ENCODE data around the gene MS4A4E. TPM values are rescaled to one million over a fixed set of nuclear protein-coding genes. Genes with fewer than 3 reads are reported as not detected.

MS4A4E gene
- total and polyA plus RNA-seq, 2 experiments from 2014 or later, result not detected

GRCh38 chr11:60280412-60280811 lies 37.5 kb upstream of the MS4A4E start, which contains the start of gene MS4A4A:
TSS of gene MS4A4A (plus strand) at chr11:60280666. CDS start at chr11:60280676, 10 bp downstream.
- H3K9me3 ChIP-seq (ENCODE audit: low read depth), result peaks cover 2% of the 10 kb centered on the region
- no peaks in the 10 kb centered on the region for H3K36me3 ChIP-seq
- no peak for DNase-seq (ENCODE audit: low read depth in 1 of 2, low spot score in 1 of 2)
- no peak within 1 kb of the TSS for H3K4me3 ChIP-seq
- no peaks in the 10 kb centered on the region for H3K27me3 ChIP-seq
- TF ChIP-seq, protein P1, sequence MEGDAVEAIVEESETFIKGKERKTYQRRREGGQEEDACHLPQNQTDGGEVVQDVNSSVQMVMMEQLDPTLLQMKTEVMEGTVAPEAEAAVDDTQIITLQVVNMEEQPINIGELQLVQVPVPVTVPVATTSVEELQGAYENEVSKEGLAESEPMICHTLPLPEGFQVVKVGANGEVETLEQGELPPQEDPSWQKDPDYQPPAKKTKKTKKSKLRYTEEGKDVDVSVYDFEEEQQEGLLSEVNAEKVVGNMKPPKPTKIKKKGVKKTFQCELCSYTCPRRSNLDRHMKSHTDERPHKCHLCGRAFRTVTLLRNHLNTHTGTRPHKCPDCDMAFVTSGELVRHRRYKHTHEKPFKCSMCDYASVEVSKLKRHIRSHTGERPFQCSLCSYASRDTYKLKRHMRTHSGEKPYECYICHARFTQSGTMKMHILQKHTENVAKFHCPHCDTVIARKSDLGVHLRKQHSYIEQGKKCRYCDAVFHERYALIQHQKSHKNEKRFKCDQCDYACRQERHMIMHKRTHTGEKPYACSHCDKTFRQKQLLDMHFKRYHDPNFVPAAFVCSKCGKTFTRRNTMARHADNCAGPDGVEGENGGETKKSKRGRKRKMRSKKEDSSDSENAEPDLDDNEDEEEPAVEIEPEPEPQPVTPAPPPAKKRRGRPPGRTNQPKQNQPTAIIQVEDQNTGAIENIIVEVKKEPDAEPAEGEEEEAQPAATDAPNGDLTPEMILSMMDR (IDR thresholded peaks at IDR 0.05; ENCODE audit: low read depth, low read length), result no peak
- H3K4me1 ChIP-seq (ENCODE audit: low read depth), result no peaks in the 10 kb centered on the region
- no peak within 1 kb of the TSS for H3K27ac ChIP-seq

GRCh38 chr11:60274416-60274815 lies 31.5 kb upstream of the MS4A4E start:
- H3K4me1 ChIP-seq (ENCODE audit: low read depth), result no peaks in the 10 kb centered on the region
- no peaks in the 10 kb centered on the region for H3K9me3 ChIP-seq (ENCODE audit: low read depth)
- no peak for DNase-seq (ENCODE audit: low read depth in 1 of 2, low spot score in 1 of 2)
- H3K36me3 ChIP-seq, result no peaks in the 10 kb centered on the region
- no peak overlapping the region for H3K27ac ChIP-seq
- no peaks in the 10 kb centered on the region for H3K27me3 ChIP-seq
- H3K4me3 ChIP-seq, result no peak overlapping the region
- TF ChIP-seq, protein P1 (IDR thresholded peaks at IDR 0.05; ENCODE audit: low read depth, low read length), result no peak

GRCh38 chr11:60265373-60266214 lies 22.7 kb upstream of the MS4A4E start:
- Histone ChIP-seq H3K36me3 (no peaks in the 10 kb centered on the region), H3K4me3 (no peak overlapping the region), H3K9me3 (ENCODE audit: low read depth) (no peaks in the 10 kb centered on the region), H3K4me1 (ENCODE audit: low read depth) (no peaks in the 10 kb centered on the region), H3K27me3 (no peaks in the 10 kb centered on the region), H3K27ac (no peak overlapping the region)
- TF ChIP-seq, protein P1 (IDR thresholded peaks at IDR 0.05; ENCODE audit: low read depth, low read length), result peak; percentile 63
- peak; percentile 43 to 45 for DNase-seq (ENCODE audit: low read depth in 1 of 2, low spot score in 1 of 2)

DNA sequence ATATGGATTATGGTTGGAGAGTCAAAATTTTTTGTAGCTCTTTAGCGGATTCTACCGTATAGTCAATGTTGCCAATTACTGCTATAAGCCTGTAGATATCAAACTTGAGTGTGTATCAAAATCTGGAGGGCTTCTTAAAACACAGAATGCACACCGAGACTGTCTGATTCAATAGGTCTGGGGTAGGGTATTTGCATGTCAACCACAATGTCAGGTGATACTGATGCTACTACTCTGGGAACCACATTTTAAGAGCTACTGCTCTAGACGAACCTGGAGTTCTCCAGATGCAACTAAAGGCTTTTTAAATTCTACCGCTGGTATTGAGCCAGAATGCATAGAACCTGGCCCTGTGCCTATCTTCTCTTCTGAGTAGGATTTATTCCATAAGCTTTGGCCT lies 21.7 kb upstream of the MS4A4E start:
- TF ChIP-seq, protein P1 (IDR thresholded peaks at IDR 0.05; ENCODE audit: low read depth, low read length), result no peak
- Histone ChIP-seq H3K9me3 (ENCODE audit: low read depth) (no peaks in the 10 kb centered on the region), H3K36me3 (no peaks in the 10 kb centered on the region), H3K4me1 (ENCODE audit: low read depth) (no peaks in the 10 kb centered on the region), H3K4me3 (no peak overlapping the region), H3K27me3 (no peaks in the 10 kb centered on the region), H3K27ac (no peak overlapping the region)
- no peak for DNase-seq (ENCODE audit: low read depth in 1 of 2, low spot score in 1 of 2)

- no peaks in the 10 kb centered on the region for H3K4me1 ChIP-seq (ENCODE audit: low read depth)
- H3K27ac ChIP-seq, result no peak overlapping the region
- H3K9me3 ChIP-seq (ENCODE audit: low read depth), result no peaks in the 10 kb centered on the region
- no peaks in the 10 kb centered on the region for H3K36me3 ChIP-seq
- no peak for DNase-seq (ENCODE audit: low read depth in 1 of 2, low spot score in 1 of 2)
- H3K4me3 ChIP-seq, result no peak overlapping the region
- TF ChIP-seq, protein P1 (IDR thresholded peaks at IDR 0.05; ENCODE audit: low read depth, low read length), result no peak
- H3K27me3 ChIP-seq, result no peaks in the 10 kb centered on the region
Observed at GRCh38 chr11:60263402-60263801, 20.5 kb upstream of the MS4A4E start.
